Measurements from ENCODE around the gene HSP90AB1.

DNA sequence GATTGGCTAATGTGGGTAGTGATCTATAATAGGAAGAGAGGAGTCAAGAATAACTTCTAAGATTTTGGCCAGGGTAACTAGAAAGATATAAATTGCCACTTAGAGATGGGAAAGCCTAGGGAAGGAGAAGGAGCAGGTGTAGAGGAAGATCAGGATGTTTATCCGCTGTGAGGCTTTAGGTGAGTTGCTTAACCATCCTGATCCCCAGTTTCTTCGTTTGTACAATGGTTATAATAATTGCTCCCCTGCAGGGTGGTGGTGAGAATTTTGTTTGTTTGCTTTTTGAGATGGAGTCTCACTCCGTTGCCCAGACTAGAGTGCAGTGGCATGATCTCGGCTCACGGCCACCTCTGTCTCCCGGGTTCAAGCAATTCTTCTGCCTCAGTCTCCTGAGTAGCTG, 32.6 kb upstream of the HSP90AB1 start:
- TF ChIP-seq, protein P1, sequence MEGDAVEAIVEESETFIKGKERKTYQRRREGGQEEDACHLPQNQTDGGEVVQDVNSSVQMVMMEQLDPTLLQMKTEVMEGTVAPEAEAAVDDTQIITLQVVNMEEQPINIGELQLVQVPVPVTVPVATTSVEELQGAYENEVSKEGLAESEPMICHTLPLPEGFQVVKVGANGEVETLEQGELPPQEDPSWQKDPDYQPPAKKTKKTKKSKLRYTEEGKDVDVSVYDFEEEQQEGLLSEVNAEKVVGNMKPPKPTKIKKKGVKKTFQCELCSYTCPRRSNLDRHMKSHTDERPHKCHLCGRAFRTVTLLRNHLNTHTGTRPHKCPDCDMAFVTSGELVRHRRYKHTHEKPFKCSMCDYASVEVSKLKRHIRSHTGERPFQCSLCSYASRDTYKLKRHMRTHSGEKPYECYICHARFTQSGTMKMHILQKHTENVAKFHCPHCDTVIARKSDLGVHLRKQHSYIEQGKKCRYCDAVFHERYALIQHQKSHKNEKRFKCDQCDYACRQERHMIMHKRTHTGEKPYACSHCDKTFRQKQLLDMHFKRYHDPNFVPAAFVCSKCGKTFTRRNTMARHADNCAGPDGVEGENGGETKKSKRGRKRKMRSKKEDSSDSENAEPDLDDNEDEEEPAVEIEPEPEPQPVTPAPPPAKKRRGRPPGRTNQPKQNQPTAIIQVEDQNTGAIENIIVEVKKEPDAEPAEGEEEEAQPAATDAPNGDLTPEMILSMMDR (conservative IDR thresholded peaks at IDR 0.05 in 1 of 2, IDR thresholded peaks at IDR 0.05 in 1 of 2; ENCODE audit: extremely low read depth in 1 of 2, insufficient read depth in 1 of 2, low read depth in 1 of 2, low read length in 2 of 2) = no peak
- TF ChIP-seq EZH2 (IDR thresholded peaks at IDR 0.05; ENCODE audit: borderline replicate concordance, low read length) = no peak

All from mammary epithelial cell (primary cell).